Brain microvascular endothelial cell (primary cell): ENCODE data around the gene CASP2.
"Not testable (repeated sequence)": the region's sequence is repeated elsewhere in the genome, so short reads cannot be mapped to it uniquely, and the experiment has no call there.

Source experiments
- DNase-seq: peaks from one replicate; pipeline ENCODE4 v3.0.0-alpha.2; 2020
- H3K27ac ChIP-seq: fragments of 250-450 bp; sonication (Bioruptor Pico); 2 replicates; pipeline ENCODE4 v1.5.1; 2020; ENCODE audit warnings: mild to moderate bottlenecking, moderate library complexity
- H3K27me3 ChIP-seq: fragments of 250-450 bp; sonication (Bioruptor Pico); replicated peaks from 2 replicates; pipeline ENCODE4 v1.5.1; 2020; ENCODE audit warnings: mild to moderate bottlenecking
- H3K36me3 ChIP-seq: fragments of 250-450 bp; sonication (Bioruptor Pico); replicated peaks from 2 replicates; pipeline ENCODE4 v1.5.1; 2020; ENCODE audit warnings: mild to moderate bottlenecking
- H3K4me3 ChIP-seq: 2 replicates; pipeline ENCODE4 v1.5.1; 2011; ENCODE audit warnings: low read depth, mild to moderate bottlenecking, control low read depth, low read length, moderate library complexity
- CTCF ChIP-seq: IDR thresholded peaks from 2 replicates; pipeline ENCODE4 v1.5.1; 2011; ENCODE audit warnings: low read depth, mild to moderate bottlenecking, moderate library complexity, low read length, control low read depth, inconsistent platforms; ENCODE audit errors: missing control alignments
- in situ Hi-C: cut with HindIII; loops from 2 replicates; pipeline ENCODE4 v1.10.0; 2017; ENCODE audit warnings: low sequenced_read_pairs, low pct_ligation_motif_present

Gene CASP2

GRCh38 chr7:143285806-143286521 is 2.2 kb upstream of the CASP2 start:
- Histone ChIP-seq H3K27ac (no peak overlapping the region), H3K36me3 (no peaks in the 10 kb centered on the region)

GRCh38 chr7:143286522-143286890 is 1.6 kb upstream of the CASP2 start:
- Histone ChIP-seq H3K27ac (no peak overlapping the region), H3K27me3 (no peaks in the 10 kb centered on the region)
- in situ Hi-C loops = no loop called here

More at GRCh38 chr7:143285806-143286521, 2.2 kb upstream of the CASP2 start:
- in situ Hi-C loops = no loop called here
- Histone ChIP-seq H3K27me3 (no peaks in the 10 kb centered on the region), H3K4me3 (no peak overlapping the region)
- no peak for DNase-seq
- no peak for TF ChIP-seq CTCF

GRCh38 chr7:143287339-143287934 is 714 bp upstream of the CASP2 start:
- peaks cover 3% of the 10 kb centered on the region for H3K36me3 ChIP-seq
- in situ Hi-C loops = no loop called here
- H3K4me3 ChIP-seq = peak overlapping the region; percentile 87
- H3K27ac ChIP-seq = no peak overlapping the region
- TF ChIP-seq CTCF = no peak
- H3K27me3 ChIP-seq = no peaks in the 10 kb centered on the region
- no peak for DNase-seq

More at GRCh38 chr7:143286522-143286890, 1.6 kb upstream of the CASP2 start:
- no peak overlapping the region for H3K4me3 ChIP-seq
- TF ChIP-seq CTCF = no peak
- no peaks in the 10 kb centered on the region for H3K36me3 ChIP-seq
- no peak for DNase-seq

- Histone ChIP-seq H3K27ac (peak overlapping the region; percentile 93), H3K4me3 (peak overlapping the region; percentile 87), H3K27me3 (no peaks in the 10 kb centered on the region), H3K36me3 (peaks cover 14% of the 10 kb centered on the region)
- in situ Hi-C loops = no loop called here
- TF ChIP-seq CTCF = no peak
- peak; percentile 11 for DNase-seq
These were observed 685 bp downstream of the CASP2 start for GRCh38 chr7:143288836-143289235.

GRCh38 chr7:143289421-143289820 is 1.3 kb downstream of the CASP2 start:
- Histone ChIP-seq H3K27me3 (no peaks in the 10 kb centered on the region), H3K27ac (peak overlapping the region; percentile 93), H3K4me3 (peak overlapping the region; percentile 87), H3K36me3 (peaks cover 20% of the 10 kb centered on the region)
- TF ChIP-seq CTCF = no peak
- DNase-seq = no peak
- in situ Hi-C loops = no loop called here

- Histone ChIP-seq H3K36me3 (peaks cover 24% of the 10 kb centered on the region), H3K4me3 (peak overlapping the region; percentile 87), H3K27ac (peak overlapping the region; percentile 93)
- DNase-seq, H3K27me3 ChIP-seq, in situ Hi-C loops: not testable (repeated sequence)
These were observed 1.7 kb downstream of the CASP2 start for GRCh38 chr7:143289888-143290287.
